ENCODE measurements around the gene CA6.
"Not testable (repeated sequence)": the region's sequence is repeated elsewhere in the genome, so short reads cannot be mapped to it uniquely, and the experiment has no call there.

The CA6 gene

DNA sequence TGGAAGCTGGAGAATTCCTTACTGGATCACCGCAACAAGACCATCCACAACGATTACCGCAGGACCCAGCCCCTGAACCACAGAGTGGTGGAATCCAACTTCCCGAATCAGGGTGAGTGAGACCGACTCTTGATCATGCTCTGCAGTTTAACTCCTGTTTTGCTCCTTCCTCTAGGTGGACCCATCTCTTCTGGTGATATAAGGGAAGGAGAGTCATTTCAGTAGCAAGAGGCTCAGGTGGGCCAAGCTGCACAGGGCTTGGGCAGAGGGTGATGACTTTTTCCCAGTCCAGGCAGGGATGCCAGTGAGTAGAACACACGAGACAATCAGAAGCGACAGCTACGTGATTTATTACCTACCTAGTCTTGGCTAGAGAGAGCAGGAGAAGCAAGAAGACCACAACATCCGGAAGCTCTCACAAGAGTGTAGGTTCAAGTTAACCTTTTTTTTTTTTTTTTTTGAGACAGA, 25.2 kb downstream of the CA6 start:
- DNase-seq = no peak

DNA sequence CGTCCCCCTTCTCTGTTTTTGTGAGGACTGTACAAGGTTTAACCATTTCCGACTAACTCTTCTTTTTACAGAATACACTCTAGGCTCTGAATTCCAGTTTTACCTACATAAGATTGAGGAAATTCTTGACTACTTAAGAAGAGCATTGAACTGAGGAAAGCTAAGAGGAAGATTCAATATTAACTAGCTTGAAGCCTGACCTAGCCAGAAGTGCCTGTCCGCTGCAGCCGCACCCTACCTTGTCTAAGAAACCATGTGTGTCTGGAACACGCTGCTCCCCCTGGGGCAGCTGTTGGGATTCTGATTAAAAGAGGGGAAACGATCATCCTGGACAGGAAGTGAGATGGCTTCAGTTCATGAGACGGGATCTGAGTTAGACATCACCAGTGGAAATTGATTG, 28.9 kb downstream of the CA6 start:
- no peak for DNase-seq

DNA sequence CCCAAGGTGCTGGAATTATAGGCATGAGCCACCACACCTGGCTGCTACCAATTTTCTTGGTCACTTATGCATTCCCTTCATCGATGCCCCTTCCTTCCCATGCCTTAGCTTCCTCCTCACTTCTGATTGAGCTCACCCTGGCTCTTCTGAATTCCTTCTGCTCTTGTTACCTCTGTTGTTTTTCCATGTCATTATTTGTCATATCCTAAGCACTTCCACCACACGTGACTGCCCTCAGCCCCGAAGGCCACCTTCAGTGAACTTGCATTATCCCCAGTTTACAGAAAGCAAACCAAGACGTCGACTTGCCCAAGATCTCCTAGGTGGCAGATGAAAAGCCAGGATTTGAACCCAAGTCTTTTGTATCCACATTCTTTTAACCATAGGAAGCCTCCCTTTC, 30.7 kb downstream of the CA6 start:
- DNase-seq = no peak

DNA sequence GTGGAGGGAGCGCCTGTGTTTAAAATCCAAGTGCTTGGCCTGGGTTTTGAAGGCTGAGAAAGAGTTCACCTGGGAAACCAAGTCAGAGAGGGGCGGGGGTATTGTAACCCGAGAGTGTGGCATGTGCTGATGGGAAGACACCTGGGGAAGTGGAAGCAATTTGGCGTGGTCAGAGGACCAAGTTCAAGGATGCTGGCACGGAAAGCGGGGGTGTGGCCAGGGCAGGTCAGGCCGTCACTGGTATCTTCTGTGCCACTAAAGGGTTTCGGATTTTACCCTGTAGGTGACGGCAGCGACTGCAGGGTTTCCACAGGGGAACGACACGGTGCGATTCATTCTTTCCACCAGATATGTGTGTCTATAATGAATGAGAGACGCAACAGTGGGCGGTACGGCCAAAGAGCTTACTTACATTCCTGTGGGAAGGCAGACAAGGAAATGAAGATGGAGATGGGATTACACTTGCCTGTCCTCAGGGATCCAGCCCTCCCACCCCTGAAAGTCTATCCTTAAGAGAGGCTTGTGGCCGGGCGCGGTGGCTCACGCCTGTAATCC, 31.3 kb downstream of the CA6 start:
- DNase-seq = no peak

DNA sequence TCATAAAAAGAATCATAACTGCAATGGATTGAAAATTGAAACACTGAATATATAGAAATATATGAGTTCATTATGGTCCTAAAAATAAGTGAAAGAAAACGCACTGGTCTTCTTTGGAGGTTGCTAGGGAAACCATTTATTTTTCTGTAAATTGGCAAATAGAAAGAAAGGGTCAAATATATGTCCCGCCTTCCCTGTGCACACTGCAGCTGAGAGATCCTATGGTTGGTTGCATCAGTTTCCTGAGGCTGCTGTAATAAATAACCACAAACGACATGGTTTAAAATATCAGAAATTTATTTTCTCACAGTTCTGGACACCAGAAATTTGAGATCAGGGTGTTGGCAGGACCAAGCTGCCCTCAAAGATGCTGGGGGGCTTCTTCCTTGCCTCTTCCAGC, 35.0 kb downstream of the CA6 start:
- no peak for DNase-seq

DNA sequence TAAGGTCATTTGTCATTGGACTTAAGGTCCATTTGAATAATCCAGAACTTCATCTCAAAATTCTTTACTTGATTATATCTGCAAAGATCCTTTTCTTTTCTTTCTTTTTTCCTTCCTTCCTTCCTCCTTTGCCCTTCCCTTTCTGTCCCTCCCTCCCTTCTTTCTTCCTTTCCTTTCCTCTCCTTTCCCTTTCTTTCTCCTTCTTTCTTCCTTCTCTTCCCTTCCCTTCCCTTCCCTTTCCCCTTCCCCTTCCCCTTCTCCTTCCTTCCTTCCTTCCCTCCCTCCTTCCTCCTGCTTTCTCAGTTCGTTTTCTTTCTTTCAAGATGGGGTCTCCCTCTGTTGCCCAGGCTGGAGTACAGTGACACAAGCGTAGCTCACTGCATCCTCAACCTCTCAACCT, 35.5 kb downstream of the CA6 start:
- no peak for DNase-seq

DNA sequence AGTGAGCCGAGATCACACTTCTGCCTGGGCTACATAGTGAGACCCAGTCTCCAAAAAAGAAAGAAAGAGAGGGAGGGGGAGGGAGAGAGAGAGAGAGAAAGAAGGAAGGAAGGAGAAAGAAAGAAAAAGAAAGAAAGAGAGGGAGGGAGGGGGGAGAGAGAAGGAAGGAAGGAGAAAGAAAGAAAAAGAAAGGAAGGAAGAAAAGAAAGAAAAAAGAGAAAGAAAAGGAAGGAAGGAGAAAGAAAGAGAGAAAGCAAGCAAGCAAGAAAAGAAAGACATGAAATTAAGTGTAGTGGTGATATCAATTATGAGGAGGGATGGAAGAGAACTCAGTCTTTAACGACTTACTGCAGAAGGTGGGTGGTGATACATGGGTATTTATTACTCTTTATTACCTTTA, 38.5 kb downstream of the CA6 start:
- no peak for DNase-seq

DNA sequence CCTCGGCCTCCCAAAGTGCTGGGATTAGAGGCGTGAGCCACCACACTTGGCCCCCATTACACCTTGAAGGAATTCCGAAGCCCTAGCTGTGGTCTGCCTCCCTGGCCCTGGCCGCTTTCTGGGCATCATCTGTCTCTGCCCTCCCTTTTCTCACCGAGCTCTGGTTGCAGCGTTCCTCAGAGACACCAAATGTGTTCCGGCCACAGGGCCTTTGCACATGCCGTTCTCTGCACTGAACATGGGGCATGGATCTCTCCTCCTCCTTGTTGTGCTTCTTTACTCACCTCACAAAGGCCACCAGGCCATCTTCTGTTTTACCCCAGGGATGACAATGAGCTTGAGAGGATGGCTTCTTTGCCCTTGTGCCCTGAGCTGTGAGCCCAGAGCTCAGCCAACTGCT, 39.3 kb downstream of the CA6 start:
- DNase-seq = no peak

DNA sequence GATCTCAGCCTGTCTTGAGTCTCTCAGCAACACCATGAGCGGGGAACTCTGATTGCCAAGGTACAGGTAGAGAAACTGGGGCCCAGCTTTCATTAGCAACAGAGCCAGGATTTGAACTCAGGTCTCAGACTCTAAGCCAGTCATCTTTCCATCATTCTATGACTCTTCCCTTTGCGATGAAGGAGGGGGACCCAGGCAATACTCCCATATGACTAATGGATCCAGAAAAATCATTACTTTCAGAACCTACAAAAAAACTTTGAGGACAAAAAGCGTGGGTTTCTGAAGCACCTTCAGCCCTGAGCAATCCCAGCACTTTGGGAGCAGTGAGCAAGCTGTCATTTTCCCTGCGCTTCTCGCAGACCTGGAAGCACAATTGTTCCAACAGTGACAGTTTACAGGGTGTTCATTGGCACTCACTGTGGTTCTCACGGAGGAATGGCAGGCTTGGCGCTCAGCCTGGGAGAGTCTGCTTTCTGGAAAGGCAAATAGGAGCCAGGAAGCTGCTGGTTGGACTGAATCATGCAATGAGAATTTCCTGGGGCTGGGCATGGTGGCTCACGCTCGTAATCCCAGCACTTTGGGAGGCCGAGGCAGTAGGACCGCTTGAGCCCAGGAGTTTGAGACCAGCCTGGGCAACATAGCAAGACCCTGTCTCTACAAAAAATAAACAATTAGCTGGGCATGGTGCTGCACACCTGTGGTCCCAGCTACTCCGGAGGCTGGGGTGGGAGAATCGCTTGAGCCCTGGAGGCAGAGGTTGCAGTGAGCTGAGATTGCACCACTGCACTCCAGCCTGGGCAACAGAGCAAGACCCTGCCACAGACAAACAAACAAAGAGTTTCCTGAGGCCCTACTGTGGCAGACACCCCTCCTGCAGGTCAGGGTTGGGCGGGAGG, 40.5 kb downstream of the CA6 start:
- DNase-seq = peak; percentile 74

DNA sequence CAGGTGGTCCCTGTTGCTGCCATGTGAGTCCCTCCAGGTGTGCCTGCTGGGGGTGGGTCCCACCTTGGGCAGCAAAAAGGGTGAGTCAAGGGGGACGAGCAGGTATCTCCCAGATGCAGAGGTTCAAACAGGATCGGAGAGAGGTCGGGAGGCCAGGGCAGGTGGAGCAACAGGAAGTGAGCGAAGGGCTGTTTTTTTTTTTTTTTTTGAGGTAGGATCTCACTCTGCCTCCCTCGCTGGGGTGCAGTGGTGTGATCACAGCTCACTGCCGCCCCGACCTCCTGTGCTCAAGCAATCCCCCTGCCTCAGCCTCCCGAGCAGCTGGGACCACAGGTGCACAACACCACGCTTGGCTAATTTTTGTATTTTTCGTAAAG, 41.1 kb downstream of the CA6 start:
- no peak for DNase-seq

DNA sequence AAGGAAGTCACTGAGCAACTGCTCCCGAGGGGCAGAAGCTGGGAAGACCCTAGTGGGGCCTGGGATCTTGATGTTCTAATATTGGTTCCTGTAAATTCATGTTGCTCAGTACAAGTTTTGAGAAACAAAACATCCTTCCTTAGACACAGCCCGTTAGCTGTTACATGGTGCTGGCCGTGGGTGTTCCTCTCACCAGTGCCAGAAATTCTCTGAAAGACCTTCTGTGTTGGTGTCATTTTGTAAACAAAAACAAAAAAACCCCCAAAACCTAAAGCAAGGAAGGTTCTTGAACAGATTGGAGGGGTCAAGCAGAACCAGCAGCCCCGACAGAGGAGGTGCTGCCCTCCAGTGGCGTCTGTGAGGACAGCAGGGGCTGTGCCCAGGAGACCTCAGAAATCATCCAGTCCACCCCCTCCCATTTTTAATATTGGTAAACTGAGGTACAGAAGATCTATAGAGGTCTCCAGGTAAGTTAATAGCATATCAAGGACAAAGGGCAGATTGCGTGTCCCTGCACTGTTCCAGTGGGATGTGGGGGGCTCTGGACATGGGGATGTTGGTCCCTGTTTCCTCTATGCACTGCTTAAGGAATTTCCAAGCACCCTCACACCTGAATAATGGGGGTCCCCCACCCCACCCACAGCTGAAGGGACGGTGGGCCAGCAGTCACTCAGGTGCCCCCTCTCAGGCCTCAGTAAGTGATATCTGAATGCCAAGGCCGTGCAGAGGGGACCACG, 42.4 kb downstream of the CA6 start:
- DNase-seq = peak; percentile 49

DNA sequence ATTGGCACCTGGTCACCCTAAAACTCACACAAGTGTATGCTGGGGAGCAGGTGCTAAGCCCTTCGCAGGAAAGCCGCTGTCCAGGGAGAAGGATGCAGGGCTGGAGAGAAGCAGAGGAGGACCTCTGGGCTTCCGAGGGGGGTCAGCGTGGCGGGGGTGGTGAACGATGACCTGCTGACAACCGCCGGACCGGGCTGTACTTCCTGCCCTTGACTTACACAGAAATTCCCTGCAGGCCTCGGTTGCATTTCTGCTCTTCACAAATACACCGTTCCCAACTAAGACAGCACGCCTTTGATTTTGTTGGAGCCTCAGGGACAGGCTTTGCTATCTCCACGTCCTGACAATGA, 42.9 kb downstream of the CA6 start:
- DNase-seq = no peak

DNA sequence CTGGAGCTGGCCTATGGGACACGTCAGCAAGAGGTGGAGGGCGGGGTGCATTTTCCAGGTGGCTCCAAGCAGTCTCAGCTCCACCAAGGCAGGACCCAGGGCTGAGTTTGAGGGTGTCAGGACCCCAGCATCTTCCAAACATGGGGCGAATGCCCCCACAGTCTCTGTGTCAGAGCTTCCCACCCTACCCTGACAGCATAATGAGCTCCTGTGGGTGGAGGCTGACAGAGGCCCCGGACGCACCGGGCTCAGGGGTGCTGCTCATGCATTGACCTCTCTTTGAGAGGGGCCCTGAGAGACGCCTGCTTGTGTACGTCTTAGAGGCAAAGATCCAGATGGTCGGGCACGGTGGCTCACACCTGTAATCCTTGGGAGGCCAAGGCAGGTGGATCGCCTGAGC, 43.4 kb downstream of the CA6 start:
- DNase-seq = no peak

DNA sequence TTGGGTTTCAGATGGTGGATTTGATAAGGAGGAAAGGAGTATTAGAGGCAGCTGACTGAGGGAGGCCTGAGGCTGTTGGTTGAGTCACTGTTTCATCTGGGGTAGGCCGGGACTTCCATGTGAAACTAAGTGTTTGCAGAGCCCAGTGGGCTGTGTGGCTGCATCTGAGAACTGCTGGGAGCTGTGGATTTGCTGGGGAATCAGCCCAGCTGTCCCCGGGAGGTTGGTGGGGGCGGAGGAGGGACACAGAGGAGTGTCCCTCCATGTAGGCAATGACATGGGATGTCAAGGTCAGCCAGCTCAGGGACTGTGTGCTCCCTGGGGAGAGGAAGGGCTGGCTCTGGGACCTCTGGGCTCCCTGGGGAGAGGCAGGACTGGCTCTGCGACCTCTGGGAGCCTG, 44.2 kb downstream of the CA6 start:
- no peak for DNase-seq

DNA sequence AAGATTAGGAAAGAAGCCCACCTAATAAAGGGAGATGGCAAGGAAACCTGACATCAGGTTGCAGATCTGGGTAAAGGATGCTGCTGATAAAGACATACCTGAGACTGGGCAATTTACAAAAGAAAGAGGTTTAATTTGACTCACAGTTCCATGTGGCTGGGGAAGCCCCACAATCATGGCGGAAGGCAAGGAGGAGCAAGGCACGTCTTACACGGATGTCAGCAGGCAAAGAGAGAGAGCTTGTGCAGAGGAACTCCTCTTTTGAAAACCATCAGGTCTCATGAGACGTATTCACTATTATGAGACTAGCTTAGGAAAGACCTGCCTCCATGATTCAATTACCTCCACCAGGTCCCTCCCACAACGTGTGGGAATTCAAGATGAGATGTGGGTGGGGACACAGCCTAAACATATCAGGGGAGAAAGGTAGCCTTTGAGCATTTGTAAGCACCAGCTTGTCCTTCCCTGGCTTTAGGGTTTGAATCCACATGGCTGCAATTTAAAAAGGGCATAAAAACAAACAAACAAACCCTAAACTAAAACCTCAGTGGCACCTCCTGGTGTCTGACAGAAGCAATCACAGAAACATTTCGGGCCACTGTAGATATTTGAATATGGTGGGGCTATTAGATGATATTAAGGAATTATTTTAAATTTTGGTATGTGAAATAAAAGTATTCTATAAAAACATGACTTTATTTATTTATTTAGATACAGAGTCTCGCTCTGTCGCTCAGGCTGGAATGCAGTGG, 47.4 kb downstream of the CA6 start:
- DNase-seq = no peak

DNA sequence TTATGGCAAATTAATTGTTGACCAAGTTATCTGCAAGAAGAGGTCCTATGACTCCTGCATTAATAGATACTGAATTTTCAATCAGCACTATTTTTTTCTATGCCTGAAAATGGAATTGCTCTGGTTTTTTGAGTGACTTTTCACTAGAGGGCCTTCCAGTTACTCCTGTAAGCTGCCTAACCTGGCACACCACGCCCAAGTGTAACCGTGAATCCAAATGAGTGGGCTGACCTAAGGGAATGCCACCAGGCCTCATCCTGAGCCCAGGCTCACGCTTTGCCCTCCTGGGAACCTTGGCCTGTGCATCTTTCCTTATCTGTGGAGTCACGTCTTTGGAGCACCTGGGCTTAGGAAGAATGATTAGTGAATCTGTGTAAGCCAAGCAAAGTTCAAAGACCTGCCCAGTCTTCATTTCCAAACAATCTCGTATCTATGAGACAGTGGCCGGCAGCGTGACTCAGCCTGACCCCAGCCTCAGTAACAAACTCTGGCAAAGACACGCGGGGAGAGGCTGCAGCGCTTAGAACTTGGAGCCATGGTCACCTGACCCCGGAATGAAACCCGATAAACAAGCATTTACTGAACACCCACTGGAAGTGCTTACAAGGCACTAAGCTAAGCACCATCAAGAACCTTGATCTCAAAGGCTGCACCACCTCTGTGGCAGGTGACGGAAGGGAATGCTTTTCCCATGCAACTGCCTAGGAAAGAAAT, 48.5 kb downstream of the CA6 start:
- not testable (repeated sequence) for DNase-seq

DNA sequence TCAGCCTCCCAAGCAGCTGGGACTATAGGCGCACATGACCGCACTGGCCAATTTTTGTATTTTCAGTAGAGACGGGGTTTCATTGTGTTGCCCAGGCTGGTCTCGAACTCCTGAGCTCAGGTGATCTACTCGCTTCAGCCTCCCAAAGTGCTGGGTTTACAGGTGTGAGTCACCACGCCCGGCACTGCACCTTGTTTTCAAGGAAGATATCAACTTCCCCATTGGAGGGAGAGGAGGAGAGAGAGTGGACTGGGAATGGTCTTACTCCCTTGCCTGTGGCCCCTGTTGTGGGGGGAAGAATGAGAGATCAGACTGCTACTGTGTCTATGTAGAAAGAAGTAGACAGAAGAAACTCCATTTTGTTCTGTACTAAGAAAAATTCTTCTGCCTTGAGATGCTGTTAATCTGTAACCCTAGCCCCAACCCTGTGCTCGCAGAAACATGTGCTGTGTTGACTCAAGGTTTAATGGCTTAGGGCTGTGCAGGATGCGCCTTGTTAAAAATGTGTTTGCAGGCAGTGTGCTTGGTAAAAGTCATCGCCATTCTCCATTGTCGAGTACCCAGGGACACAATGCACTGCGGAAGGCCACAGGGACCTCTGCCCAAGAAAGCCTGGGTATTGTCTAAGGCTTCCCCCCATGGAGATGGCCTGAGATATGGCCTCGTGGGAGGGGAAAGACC, 56.0 kb downstream of the CA6 start:
- DNase-seq = not testable (repeated sequence)

DNA sequence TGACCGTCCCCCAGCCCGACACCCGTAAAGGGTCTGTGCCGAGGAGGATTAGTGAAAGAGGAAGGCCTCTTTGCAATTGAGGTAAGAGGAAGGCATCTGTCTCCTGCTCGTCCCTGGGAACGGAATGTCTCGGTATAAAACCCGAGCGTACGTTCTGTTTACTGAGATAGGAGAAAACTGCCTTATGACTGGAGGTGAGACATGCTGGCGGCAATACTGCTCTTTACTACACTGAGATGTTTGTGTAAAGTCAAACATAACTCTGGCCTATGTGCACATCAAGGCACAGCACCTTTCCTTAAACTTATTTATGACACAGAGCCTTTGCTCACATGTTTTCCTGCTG, 56.5 kb downstream of the CA6 start:
- DNase-seq = not testable (repeated sequence)

DNA sequence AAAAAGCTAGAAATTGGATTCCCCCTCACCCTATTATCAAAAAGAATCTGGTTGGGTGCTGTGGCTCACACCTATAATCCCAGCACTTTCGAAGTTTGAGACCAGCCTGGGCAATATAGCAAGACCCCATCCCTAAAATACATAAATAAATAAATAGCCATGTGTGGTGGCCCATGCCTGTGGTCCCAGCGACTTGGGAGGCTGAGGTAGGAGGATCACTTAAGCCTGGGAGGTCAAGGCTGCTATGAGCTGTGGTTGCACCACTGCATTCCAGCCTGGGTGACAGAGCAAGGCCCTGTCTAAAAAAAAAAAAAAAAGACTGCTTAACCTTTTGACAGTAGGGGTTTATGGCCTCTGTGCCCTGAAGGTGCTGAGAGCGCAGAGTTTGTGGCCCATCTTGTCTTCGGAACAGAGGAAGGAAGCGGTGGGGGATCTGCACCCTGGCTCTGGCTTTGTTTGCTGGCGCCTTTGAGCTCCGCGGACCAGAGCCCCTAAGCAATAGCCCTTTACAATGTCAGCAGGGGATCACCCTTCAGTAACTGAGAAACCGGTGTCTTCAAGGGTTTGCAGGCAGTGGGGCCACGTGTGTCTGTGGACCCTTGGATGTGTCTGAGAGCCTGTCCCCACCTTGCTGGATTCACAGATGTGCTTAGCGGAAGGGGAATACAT, 58.5 kb downstream of the CA6 start:
- no peak for DNase-seq

DNA sequence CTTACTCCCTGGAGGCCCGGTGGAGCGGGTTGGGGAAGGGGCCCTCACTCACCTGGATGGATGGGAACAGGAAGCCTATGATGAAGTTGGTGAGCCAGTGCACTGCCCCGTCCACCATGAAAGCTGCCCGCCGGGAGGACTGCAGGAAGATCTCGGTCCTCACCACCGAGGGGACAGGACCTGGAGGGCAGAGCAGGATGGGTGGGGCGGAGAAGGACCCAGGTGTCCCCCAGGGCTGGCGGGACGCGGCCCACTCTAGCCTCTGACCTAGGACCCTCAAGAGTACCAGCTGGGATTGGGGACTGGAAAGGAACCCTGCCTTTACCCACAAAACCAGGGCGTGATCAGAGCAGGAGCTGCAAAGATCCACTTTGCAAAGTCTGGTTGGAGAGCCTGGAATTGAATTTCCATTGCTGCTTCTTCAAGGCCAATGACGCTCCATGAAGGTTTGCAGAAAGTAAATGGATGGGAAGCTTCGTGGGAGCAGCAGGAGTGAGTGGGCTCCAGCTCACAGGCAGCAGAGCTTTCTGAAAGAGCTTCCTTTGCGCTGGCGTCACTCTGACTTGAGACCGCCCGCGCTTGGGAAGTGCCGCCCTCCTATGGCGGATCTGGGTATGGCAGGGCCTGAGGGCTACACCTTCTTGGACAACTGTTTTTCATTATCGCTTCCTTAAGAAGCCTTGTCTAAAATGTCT, 59.2 kb downstream of the CA6 start:
- no peak for DNase-seq

DNA sequence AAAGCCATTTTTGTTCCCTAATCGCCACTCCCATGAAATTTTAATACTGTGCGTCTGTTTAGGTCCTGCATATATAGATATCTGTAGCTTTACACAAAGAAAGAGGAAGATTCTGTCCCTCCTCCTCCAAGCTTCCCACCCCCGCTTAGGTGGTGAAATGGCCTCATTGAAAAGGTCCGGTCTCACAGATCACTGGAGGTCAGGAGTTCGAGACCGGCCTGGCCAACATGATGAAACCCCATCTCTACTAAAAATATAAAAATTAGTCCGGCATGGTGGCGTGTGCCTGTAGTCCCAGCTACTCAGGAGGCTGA, 59.7 kb downstream of the CA6 start:
- no peak for DNase-seq
